SK-N-SH (cell line): ENCODE data around the gene GGT7. TPM values are rescaled to one million over a fixed set of nuclear protein-coding genes. Genes with fewer than 3 reads are reported as not detected.
A peak's percentile ranks its signal among the peaks of the same experiment; 100 is the strongest.

Experiments used
- CTCF ChIA-PET: fragments of 300-600, 350-600 bp; formaldehyde crosslinking; extraction: SDS; loops from one replicate; lab custom pipeline; 2021; lab: Yijun Ruan, JAX
- POLR2A ChIA-PET: fragments of 350-600 bp; sonication (Branson Sonifier 250); formaldehyde crosslinking; extraction: SDS; loops from one replicate; lab custom pipeline; 2020; ENCODE audit warnings: antibody characterized with exemption, inconsistent platforms; lab: Yijun Ruan, JAX
- DNase-seq: peaks from one replicate; pipeline ENCODE4 v3.0.0; 2012
- H2AFZ ChIP-seq: fragments of 200-600 bp; sonication (generic); 2 replicates; pipeline ENCODE4 v1.8.1; 2016; ENCODE audit warnings: antibody characterized with exemption, mild to moderate bottlenecking, low read depth
- H3F3A ChIP-seq: fragments of 200-600 bp; sonication (generic); replicated peaks from 2 replicates; pipeline ENCODE3; 2016; ENCODE audit warnings: antibody characterized with exemption, mild to moderate bottlenecking; ENCODE audit not compliant: insufficient read depth
- H3K27ac ChIP-seq, 2 experiments: fragments of 200-500 bp in 1 of 2; fragments of 200-600 bp in 1 of 2; sonication (Bioruptor generic) in 1 of 2; sonication (generic), shearing (Covaris generic) in 1 of 2; 2 replicates each; pipeline versions ENCODE4 v1.5.1 to v1.6.1; 2014 to 2016; ENCODE audit warnings: low read depth in 2 of 2, inconsistent platforms in 1 of 2, low read length in 1 of 2, mild to moderate bottlenecking in 1 of 2, mixed read lengths in 1 of 2
- H3K27me3 ChIP-seq: fragments of 200-600 bp; sonication (generic), shearing (Covaris generic); 2 replicates; pipeline ENCODE4 v1.6.1; 2016; ENCODE audit warnings: mixed run types; ENCODE audit not compliant: insufficient read depth
- H3K36me3 ChIP-seq, 2 experiments: fragments of 200-500 bp in 1 of 2; fragments of 200-600 bp in 1 of 2; sonication (Bioruptor generic) in 1 of 2; sonication (generic) in 1 of 2; replicated peaks in 1 of 2; 2 replicates each; pipeline versions ENCODE3 to v1.5.1; 2014 to 2016; ENCODE audit warnings: low read length in 1 of 2, mild to moderate bottlenecking in 1 of 2; ENCODE audit not compliant: insufficient read depth in 2 of 2, control insufficient read depth in 1 of 2
- H3K4me1 ChIP-seq, 2 experiments: fragments of 200-500 bp in 1 of 2; fragments of 200-600 bp in 1 of 2; sonication (Bioruptor generic) in 1 of 2; sonication (generic), shearing (Covaris generic) in 1 of 2; 2 replicates each; pipeline versions ENCODE4 v1.5.1 to v1.6.1; 2014 to 2016; ENCODE audit warnings: low read depth in 1 of 2, low read length in 1 of 2, mixed run types in 1 of 2; ENCODE audit not compliant: insufficient read depth in 2 of 2, control insufficient read depth in 1 of 2
- H3K4me2 ChIP-seq: fragments of 200-600 bp; sonication (generic), shearing (Covaris generic); 2 replicates; pipeline ENCODE4 v1.6.1; 2017; ENCODE audit warnings: mixed run types
- H3K4me3 ChIP-seq, 2 experiments: fragments of 200-500 bp in 1 of 2; fragments of 200-600 bp in 1 of 2; sonication (Bioruptor generic) in 1 of 2; sonication (generic), shearing (Covaris generic) in 1 of 2; 2 replicates each; pipeline versions ENCODE4 v1.5.1 to v1.8.1; 2014 to 2016; ENCODE audit warnings: low read depth in 2 of 2, inconsistent platforms in 1 of 2, low read length in 1 of 2, mild to moderate bottlenecking in 1 of 2, mixed read lengths in 1 of 2, moderate library complexity in 1 of 2
- H3K79me2 ChIP-seq: fragments of 200-600 bp; sonication (generic); 2 replicates; pipeline ENCODE4 v1.8.1; 2017; ENCODE audit warnings: mild to moderate bottlenecking; ENCODE audit not compliant: insufficient read depth
- H3K9ac ChIP-seq: fragments of 200-600 bp; sonication (generic); 2 replicates; pipeline ENCODE4 v1.6.1; 2017; ENCODE audit warnings: mixed run types
- H3K9me2 ChIP-seq: fragments of 200-600 bp; sonication (generic); 2 replicates; pipeline ENCODE4 v1.6.1; 2017; ENCODE audit warnings: mixed run types
- H3K9me3 ChIP-seq: fragments of 200-600 bp; sonication (generic); 2 replicates; pipeline ENCODE4 v1.6.1; 2017; ENCODE audit warnings: mixed run types, mild to moderate bottlenecking, moderate library complexity
- H4K20me1 ChIP-seq: fragments of 200-600 bp; sonication (generic); 2 replicates; pipeline ENCODE4 v1.6.1; 2017; ENCODE audit warnings: mild to moderate bottlenecking, mixed run types; ENCODE audit not compliant: insufficient read depth
- CTCF ChIP-seq: fragments of 200-600 bp; sonication (generic); IDR thresholded peaks from 2 replicates; pipeline ENCODE4 v1.6.1; 2017; ENCODE audit warnings: antibody characterized with exemption, mild to moderate bottlenecking, moderate library complexity
- ELF1 ChIP-seq: IDR thresholded peaks from 2 replicates; pipeline ENCODE4 v1.4.0; 2012
- EP300 ChIP-seq, 2 experiments: IDR thresholded peaks; 2 replicates each; pipeline versions ENCODE4 v1.4.0 to v1.6.1; 2012; ENCODE audit warnings: borderline replicate concordance in 1 of 2, low read depth in 1 of 2, low read length in 1 of 2
- FOXJ3 ChIP-seq: sonication (generic); formaldehyde crosslinking; IDR thresholded peaks from 2 replicates; pipeline ENCODE4 v1.5.1; 2020; ENCODE audit warnings: mild to moderate bottlenecking, missing genetic modification reagents
- GABPA ChIP-seq: IDR thresholded peaks from 2 replicates; pipeline ENCODE4 v1.4.0; 2012; ENCODE audit warnings: low read depth, mild to moderate bottlenecking
- GATA2 ChIP-seq: sonication (generic); formaldehyde crosslinking; IDR thresholded peaks from 2 replicates; pipeline ENCODE4 v1.5.0; 2020; ENCODE audit warnings: mild to moderate bottlenecking, missing genetic modification reagents
- MAX ChIP-seq: IDR thresholded peaks from 2 replicates; pipeline ENCODE4 v1.4.0; 2012; ENCODE audit warnings: low read depth
- MEF2A ChIP-seq: IDR thresholded peaks from 2 replicates; pipeline ENCODE4 v1.4.0; 2012; ENCODE audit warnings: low read depth, borderline replicate concordance
- NFIC ChIP-seq: IDR thresholded peaks from 2 replicates; pipeline ENCODE4 v1.4.0; 2012; ENCODE audit warnings: borderline replicate concordance
- PBX3 ChIP-seq: IDR thresholded peaks from 2 replicates; pipeline ENCODE4; 2012
- RAD21 ChIP-seq: IDR thresholded peaks from 2 replicates; pipeline ENCODE4 v1.6.1; 2012; ENCODE audit warnings: mild to moderate bottlenecking, low read length
- RCOR1 ChIP-seq: fragments of 150-350 bp; IDR thresholded peaks from 2 replicates; pipeline ENCODE4 v1.6.1; 2017; ENCODE audit warnings: antibody characterized with exemption, low read length
- REST ChIP-seq: IDR thresholded peaks from 2 replicates; pipeline ENCODE4 v1.6.1; 2012; ENCODE audit warnings: mild to moderate bottlenecking, low read depth, low read length, moderate library complexity
- SIN3A ChIP-seq: IDR thresholded peaks from 2 replicates; pipeline ENCODE4 v1.6.1; 2012; ENCODE audit warnings: low read depth, mild to moderate bottlenecking, low read length, moderate library complexity, borderline replicate concordance
- TEAD4 ChIP-seq: IDR thresholded peaks from 2 replicates; pipeline ENCODE4 v1.4.0; 2012; ENCODE audit warnings: mild to moderate bottlenecking, borderline replicate concordance; ENCODE audit not compliant: insufficient read depth
- USF2 ChIP-seq: fragments of 150-350 bp; IDR thresholded peaks from 2 replicates; pipeline ENCODE4 v1.6.1; 2017; ENCODE audit warnings: antibody characterized with exemption, low read length, low read depth, borderline replicate concordance
- ZBTB33 ChIP-seq: IDR thresholded peaks from 2 replicates; pipeline ENCODE4 v1.4.0; 2012; ENCODE audit warnings: low read depth, borderline replicate concordance
- WGBS: methylation state at CpG from one replicate; pipeline ENCODE4 v1.1.6; 2017; ENCODE audit warnings: low lambda C conversion rate; 5-methylcytosine and 5-hydroxymethylcytosine counted together
- polyA plus RNA-seq, 3 experiments: library from polyadenylated mRNA; depleted of rRNA; stranded (reverse); fragments of >200 nt; gene quantifications; 2 replicates each; pipeline ENCODE4 v1.2.3, GENCODE V29; 2012

Gene GGT7
- polyA plus RNA-seq, 1 of the 3 experiments (the other 2 are of a cell fraction) = 22.5 TPM

- H3F3A ChIP-seq = peaks cover 5% of the 10 kb centered on the region
- H3K4me3 ChIP-seq = peak overlapping the region; percentile 78 to 80
- ChIA-PET POLR2A (interaction anchor here (0.9 kb wide), 1 partner anchor 14 kb away, joined by 3 read pairs; no protein-coding TSS in a partner anchor), CTCF (interaction anchor here (0.5 to 1.8 kb wide), 9 partner anchors 9 to 512 kb away, joined by 3 to 7 read pairs (median 3); no protein-coding TSS in a partner anchor)
- peak; percentile 50 for DNase-seq
- peaks cover 49% of the 10 kb centered on the region for H4K20me1 ChIP-seq
- peak overlapping the region; percentile 60 to 79; a peak in 3 of 4 replicates for H3K27ac ChIP-seq
- H3K79me2 ChIP-seq = peaks cover 57% of the 10 kb centered on the region
- TF ChIP-seq REST = peak; percentile 41; the same call in 1 of the 2 replicates
- no peak for TF ChIP-seq CTCF
- no peak for TF ChIP-seq SIN3A
- TF ChIP-seq, all 33 proteins: peak for 1
- H3K9me3 ChIP-seq = no peaks in the 10 kb centered on the region
- no peaks in the 10 kb centered on the region for H3K27me3 ChIP-seq
- peak overlapping the region; percentile 75 for H3K9ac ChIP-seq
- H2AFZ ChIP-seq = peak overlapping the region; percentile 52; the same call in 1 of the 2 replicates
- H3K4me2 ChIP-seq = peak overlapping the region; percentile 79
- peaks cover 6 to 8% of the 10 kb centered on the region in 2 experiments; a peak in 2 of 4 replicates for H3K4me1 ChIP-seq
- H3K9me2 ChIP-seq = no peaks in the 10 kb centered on the region
- peaks cover 0 to 3% of the 10 kb centered on the region in 2 experiments for H3K36me3 ChIP-seq
- WGBS = 51% methylated on average over 2 of the region's 2 CpGs
Observed at GRCh38 chr20:34824452-34824805, 48.2 kb downstream of the GGT7 start.

- ChIA-PET CTCF (interaction anchor here (0.8 to 1.8 kb wide), 7 partner anchors 10 to 511 kb away, joined by 3 to 7 read pairs (median 3); no protein-coding TSS in a partner anchor), POLR2A (no interaction called here)
- Histone ChIP-seq H3K4me2 (peak overlapping the region; percentile 79), H3F3A (peaks cover 5% of the 10 kb centered on the region), H3K4me1 (peaks cover 6 to 8% of the 10 kb centered on the region in 2 experiments; a peak in 2 of 4 replicates), H3K27ac (peak overlapping the region in 1 of 2 experiments; percentile 60; a peak in 1 of 4 replicates), H3K36me3 (peaks cover 0 to 3% of the 10 kb centered on the region in 2 experiments), H4K20me1 (peaks cover 54% of the 10 kb centered on the region), H3K27me3 (no peaks in the 10 kb centered on the region), H3K79me2 (peaks cover 61% of the 10 kb centered on the region), H2AFZ (no peak overlapping the region), H3K9me2 (no peaks in the 10 kb centered on the region), H3K9me3 (no peaks in the 10 kb centered on the region), H3K9ac (peak overlapping the region; percentile 75; the same call in 1 of the 2 replicates), H3K4me3 (peak overlapping the region; percentile 78 to 80)
- DNase-seq = no peak
- WGBS = 87% methylated on average over 1 of the region's 1 CpG
- TF ChIP-seq MAX = no peak
- TF ChIP-seq EP300 (IDR thresholded peaks at IDR 0.05; ENCODE audit: borderline replicate concordance in 1 of 2, low read depth in 1 of 2, low read length in 1 of 2) = no peak
- TF ChIP-seq ZBTB33 = no peak
- TF ChIP-seq RCOR1 = no peak
- no peak for TF ChIP-seq GABPA
- TF ChIP-seq NFIC = no peak
- no peak for TF ChIP-seq GATA2 (CRISPR knock-in tag)
- TF ChIP-seq MEF2A = no peak
- TF ChIP-seq RAD21 = no peak
- TF ChIP-seq PBX3 = no peak
- no peak for TF ChIP-seq TEAD4
- no peak for TF ChIP-seq ELF1
- no peak for TF ChIP-seq USF2
- TF ChIP-seq FOXJ3 (CRISPR knock-in tag) = no peak
Observed at GRCh38 chr20:34824026-34824425, 48.6 kb downstream of the GGT7 start.
